Measurements from ENCODE around the gene AK3.

AK3 gene

DNA sequence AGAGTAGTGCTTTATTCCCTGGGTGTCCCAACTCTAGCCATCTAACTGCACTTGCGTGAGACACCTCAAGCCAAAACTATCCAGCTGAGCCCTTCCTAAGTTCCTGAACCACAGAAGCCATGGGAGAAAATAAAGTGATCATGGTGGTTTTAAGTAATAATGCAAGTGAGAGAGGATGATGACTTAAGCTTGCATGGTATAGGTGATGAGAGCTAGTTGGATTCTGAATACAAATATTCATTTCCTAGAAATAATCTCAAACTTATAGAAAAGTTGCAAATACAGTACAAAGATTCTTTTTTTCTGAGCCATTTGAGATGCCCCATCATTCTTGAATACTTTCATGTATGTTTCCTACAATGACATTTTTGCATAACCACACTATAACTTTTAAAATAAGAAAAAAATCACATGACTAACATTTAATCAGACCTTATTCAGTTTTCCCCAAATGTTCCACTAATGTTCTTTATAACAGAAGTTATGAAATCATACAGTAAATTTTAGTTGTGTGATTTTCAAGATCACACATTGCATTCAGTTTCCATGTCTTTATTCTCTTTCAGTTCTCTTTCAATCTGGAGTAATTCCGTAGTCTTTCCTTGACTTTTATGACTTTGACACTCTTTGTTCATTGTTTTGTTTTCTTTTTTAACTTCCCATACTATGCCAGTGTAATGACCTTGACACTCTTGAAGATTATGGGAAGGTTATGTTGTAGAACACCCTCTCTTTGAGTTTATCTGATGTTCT, 5.5 kb upstream of the AK3 start:
- DNase-seq: no peak

DNA sequence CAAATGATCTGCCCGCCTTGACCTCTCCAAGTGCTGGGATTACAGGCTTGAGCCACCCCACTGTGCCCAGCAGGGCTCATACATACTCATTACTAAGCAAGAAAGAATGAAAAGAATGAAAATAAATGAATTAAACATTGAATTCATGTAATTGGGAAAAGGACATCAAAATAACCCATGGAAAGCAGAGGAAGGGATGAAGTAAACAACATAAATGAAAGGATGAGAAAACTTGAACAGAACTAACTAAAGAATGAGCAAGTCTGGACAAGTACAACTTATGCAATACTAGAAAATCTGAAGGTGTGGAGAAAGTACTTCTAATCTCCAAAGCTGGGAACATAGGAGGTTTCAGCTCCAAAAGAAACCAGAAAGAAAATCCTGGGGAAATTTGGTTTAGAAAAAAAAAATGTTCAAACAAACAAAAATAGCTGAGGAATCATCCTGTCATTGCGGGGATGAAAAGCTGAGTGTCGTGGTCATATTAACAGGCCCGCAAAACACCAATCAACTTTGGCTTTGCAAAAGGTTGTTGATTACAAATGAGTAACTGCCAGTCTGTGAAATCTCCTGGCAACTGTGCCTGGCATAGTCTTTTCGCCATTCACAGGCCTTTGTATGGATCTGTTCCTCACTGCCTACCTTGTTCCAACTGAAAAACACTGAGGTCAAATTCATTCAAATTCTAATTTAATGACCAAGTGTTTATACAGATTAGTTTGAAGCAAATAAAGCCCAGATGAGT, 2.3 kb upstream of the AK3 start:
- no peak for DNase-seq

GRCh38 chr9:4742246-4742645, 1.2 kb upstream of the AK3 start:
- DNase-seq: no peak

- peak in 2 of 3 experiments; percentile 40 to 58 for DNase-seq
Observed at GRCh38 chr9:4741365-4742089, 525 bp upstream of the AK3 start.

DNA sequence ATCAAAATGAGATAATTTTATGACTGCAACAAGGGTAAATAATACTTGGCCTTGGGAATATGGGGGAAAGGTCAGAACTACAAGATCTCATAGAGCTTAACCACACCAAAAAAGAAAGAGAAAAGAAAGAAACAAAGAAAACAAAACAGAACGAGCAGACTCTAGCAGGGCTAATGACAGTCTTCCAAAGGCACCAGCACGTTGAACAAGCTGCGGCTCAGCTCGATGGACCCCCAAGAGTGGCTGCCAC, 689 bp downstream of the AK3 start:
- peak in 1 of 3 experiments; percentile 60 for DNase-seq

- DNase-seq: peak in 2 of 3 experiments; percentile 11 to 57
Observed at GRCh38 chr9:4739587-4740387, 1.2 kb downstream of the AK3 start.

- peak in 2 of 3 experiments; percentile 3 to 43 for DNase-seq
Observed at GRCh38 chr9:4738866-4739586, 2.0 kb downstream of the AK3 start.

- no peak for DNase-seq
Observed at GRCh38 chr9:4734150-4734549, 6.9 kb downstream of the AK3 start.

GRCh38 chr9:4732890-4733289, 8.1 kb downstream of the AK3 start:
- DNase-seq: no peak

DNA sequence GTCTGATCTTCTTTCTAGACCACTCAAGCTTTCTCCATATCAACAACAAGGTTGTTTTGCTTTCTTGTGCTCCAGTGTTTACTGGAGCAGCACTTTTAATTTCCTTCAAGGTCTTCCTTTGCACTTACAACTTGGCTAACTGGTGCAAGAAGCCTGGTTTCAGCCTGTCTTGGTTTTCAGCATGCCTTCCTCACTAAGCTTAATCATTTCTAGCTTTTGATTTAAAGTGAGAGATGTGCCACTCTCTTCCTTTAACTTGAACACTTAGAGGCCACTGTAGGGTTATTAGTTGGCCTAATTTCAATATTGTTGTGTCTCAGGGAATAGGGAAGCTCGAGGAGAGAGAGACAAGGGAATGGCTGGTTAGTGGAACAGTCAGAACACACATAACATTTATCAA, 13.4 kb downstream of the AK3 start:
- DNase-seq: no peak

- DNase-seq: no peak
Observed at GRCh38 chr9:4725706-4726442, 15.1 kb downstream of the AK3 start.

- no peak for DNase-seq
Observed at GRCh38 chr9:4721736-4722135, 19.3 kb downstream of the AK3 start.

DNA sequence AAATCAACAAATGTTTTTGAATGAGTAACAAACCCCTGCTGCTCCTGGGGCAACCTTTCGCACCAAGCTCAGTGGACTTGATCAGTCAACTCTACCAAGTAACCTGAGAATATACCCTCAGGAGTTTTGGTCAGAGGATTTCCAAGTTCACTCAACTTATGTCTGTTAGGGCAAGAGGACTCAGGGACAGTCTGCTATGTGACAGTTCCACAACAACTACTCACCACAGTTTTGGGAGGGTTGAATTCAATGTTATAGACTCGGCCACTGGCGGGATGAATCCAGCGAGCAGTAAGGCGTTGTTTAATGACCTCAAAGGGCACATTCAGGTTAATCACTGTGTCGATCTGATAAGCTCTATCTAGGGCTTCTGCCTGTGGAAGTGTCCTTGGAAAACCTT, 22.1 kb downstream of the AK3 start:
- DNase-seq: no peak

DNA sequence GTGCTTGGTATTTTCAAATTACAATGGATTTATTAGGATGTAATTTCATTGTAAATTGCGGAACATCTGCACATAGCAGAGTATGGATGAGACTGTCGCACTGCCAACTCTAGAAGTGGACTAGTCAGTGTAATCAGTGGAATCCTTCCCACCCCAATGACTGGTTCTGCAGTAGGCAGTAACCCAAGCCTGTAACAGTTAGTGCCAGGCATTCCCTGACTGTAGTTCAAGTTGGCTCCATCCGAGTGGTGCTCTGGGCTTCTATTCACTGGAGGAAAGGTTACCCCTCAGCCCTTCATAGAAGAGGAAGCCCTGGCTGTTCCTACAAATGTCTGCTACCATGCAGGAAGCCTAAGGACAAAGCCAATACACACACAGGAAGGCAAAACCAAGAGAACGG, 23.2 kb downstream of the AK3 start:
- DNase-seq: no peak

DNA sequence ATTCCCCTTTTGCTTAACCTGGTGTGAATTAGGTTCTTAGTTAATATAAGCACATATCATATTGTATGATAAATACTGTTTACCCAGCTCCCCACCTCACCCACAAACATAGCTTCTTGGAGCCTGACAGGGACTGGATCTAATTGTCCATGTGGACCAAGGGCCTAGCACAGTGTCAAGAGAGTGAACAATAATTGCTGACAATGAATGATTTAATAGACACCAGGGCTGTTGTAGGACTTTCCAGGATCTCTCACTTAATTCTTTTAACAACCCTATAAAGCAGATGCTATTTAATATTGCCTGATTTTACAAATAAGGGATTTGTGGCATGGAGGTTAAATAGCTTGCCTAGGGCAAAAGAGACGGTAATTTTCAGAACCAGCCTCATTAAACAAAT, 24.8 kb downstream of the AK3 start:
- peak in 2 of 3 experiments; percentile 20 to 72 for DNase-seq

GRCh38 chr9:4714266-4715016, 26.6 kb downstream of the AK3 start:
- peak in 2 of 3 experiments; percentile 30 to 64 for DNase-seq

- DNase-seq: no peak
Observed at GRCh38 chr9:4713849-4714248, 27.2 kb downstream of the AK3 start.

DNA sequence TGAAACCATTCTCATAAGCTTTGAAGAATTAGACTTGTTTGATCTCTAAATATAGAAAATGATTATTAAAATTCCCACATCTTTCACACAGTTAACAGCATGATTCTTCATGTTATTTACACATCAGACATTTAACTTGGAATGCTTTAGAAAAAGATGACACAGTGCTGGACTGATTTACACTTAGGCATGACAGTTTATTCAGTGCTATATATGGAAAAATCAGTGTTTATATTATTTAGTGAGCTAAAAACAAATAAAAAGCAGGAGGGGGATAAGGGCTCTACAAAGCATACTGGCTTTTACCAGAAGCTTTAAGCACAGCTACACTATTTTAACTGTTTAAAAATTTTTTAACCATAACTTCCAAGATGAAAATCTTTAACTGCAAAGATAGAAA, 31.6 kb downstream of the AK3 start:
- no peak for DNase-seq

GRCh38 chr9:4706971-4707622, 33.9 kb downstream of the AK3 start:
- DNase-seq: no peak

- DNase-seq: no peak
Observed at GRCh38 chr9:4706021-4706420, 35.0 kb downstream of the AK3 start.
